Left renal cortex interstitium (tissue), 4 donors: ENCODE measurements around the gene EEF1AKMT4. TPM values are rescaled to one million over a fixed set of nuclear protein-coding genes. Genes with fewer than 3 reads are reported as not detected.
A peak's percentile ranks its signal among the peaks of the same experiment; 100 is the strongest.
"Not testable (repeated sequence)": the region's sequence is repeated elsewhere in the genome, so short reads cannot be mapped to it uniquely, and the experiment has no call there.

Source experiments
- DNase-seq, 4 donors: peaks; one replicate each; pipeline ENCODE4 v3.0.0-alpha.2; 2013; ENCODE audit warnings: low read depth in 4 of 4, low spot score in 2 of 4, missing footprints in 1 of 4
- polyA plus RNA-seq, 4 donors: library from polyadenylated mRNA; unstranded; fragments of 120-200 nt; gene quantifications; one replicate each; pipeline ENCODE4 v1.2.1, GENCODE V29; 2013; ENCODE audit not compliant: insufficient read length in 4 of 4

Gene EEF1AKMT4
- polyA plus RNA-seq, 4 donors, result 2.3 to 3.8 (median 2.8) TPM

DNA sequence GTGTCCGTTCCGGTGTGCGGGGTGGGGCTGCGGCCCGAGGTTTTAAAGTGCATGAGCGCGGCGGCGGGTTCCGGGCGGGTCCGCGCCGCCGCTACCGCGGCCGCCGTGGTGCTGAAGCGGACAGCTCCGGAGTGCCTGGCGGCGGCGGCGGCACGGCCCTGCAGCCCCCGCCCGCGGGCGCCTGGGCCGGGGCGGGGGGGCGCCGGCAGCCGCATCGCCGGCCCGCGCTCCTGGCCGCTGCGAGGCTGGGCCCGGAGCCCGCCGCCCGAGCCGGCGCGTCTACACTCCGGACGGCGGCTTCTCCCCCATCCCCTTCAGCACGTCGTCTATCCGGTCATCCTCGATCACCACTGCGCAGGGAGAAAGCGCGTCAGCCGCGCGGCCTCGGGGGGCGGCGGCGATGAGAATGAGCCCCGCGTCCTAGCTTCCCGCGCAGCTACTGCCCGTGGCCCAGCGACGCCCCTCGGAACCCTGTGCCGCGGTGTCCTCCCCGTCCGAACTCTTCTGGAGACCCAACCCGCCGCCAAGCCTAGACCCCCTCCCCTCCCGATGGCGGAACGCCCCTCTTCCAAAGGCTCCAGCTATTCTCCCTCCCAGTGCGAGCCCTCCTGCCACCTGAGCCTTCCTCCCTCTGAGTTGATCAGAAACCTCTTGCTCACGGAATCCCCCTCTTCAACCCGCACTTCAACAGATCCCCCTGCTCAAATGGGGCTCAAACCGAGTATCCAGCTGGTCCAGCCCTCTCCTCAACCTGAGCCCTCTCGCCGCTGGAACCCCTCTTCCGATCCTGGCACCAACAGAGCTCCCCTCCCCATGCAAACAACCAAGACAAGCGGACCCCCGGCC lies 10.6 kb downstream of the EEF1AKMT4 start:
- no peak for DNase-seq

DNA sequence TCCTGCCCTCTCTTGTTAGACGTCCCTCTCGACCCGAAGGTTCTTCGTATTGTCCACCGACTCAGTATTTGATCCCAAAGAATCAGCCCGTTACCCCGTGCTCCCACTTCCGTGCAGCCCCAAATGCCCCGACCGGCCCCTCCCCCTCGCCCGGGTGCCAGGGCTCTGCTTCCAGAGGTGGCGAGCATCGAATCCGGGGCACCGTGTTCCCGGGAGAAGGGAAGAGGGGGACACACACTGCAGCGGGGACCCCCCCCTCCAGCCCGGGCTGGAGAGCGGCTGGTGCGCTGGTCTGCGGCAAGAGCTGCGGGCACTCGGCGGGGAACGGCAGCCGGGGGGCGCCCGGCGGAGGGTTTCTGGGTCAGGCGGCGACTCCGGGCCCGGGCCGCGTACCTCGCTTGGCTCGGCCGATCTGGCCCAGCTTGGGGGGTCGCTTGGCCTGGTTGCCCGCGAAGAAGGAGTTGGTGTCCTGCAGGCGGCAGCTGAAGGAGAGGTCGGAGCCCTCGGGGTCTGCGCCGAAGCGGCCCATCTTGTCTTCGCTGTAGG lies 11.3 kb downstream of the EEF1AKMT4 start:
- DNase-seq, result no peak

DNA sequence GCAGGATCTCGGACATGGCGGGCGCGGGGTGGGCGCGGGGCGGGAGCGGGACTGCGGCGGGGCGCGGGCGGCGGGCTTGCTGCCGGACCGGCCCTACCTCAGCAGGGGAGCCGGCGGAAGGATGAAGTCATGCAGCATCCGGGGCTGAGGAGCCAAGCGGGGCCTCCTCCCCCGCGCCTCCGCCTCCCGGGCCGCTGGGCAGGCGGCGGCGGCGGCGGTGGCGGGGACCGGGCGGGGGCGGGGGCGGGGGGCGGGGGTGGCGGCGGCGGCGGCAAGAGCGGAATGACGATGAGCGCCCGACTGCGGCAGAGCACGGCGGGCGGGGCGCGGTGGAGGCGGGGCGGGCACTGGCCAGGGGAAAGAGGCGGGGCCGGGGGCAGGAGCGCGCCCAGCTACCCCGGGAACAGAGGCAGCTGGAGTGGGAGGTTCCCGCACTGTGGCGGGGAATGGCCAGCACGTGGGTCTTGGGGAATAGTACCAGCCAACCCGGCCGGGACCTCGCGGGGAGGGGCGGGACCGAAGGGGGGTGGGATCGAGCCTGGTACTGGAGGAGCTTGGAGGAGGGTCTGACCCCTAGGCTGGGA lies 11.9 kb downstream of the EEF1AKMT4 start, which contains the start of gene CAMK2N2:
CAMK2N2 (minus strand) TSS at position 284 of the 584 bp plus-strand sequence; CDS start at position 16, 268 bp downstream.
- no peak for DNase-seq

DNA sequence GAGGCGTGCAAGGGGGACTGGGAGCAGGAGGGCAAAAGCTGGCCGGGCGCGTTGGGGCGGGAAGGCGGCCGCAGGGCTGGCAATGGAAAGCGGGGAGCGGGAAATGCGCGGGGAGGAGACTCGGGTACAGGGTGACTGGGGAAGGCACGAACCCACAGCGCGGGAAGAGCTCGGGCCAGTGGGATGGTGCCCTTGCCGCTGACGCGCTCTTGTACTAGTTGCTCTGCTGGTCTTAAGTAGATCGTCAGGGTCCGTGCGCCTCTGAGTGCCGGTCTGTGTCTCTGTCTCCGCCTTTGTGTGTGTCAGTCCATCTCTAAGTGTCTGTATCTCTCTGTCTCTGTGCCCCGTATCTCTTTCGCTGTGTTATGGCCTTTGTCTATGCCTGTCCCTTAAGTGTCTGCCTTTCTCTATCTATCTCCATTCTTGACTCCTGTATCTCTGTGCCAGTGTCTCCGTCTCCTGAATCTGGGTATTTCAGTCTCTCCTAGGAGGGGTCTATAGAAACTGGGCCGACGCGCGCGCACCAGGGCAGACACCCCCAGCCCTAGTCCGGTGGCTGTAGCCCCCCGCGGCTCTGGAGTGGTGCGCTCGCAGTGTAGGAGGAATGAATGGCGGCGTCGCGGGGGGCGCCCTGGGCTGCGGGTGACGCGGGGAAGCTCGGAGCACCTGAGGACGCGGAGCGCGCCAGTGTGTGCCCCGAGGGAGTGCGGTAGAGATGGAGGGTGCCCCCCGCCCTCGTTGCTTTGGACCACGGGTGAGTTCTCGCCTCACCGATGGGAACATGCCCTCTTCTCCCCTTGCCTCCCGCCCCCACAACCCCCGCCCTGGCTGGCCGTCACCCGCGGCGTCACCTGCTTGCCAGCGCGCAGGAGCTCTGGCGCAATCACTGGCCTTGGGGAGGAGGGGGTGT lies 12.6 kb downstream of the EEF1AKMT4 start:
- DNase-seq, result no peak

DNA sequence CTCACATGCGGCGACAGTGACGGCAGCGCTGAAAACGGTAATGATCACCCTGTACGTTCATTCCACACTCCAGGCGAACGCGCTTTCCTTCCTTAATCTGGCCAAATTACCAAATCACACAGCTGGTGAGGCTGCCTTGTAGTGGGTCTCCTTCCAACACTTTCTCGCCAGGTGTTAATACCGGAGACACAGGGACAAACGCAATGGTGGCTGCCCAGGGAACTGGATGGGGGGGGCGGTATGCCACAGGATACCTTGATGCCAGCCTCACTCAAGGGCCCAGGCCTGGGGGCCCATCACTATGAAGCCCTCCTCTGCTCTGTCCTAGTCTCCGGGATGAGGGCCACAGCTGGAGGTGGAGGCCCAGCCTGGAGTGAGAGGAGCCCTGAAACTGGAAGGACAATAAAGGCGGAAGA lies 13.3 kb downstream of the EEF1AKMT4 start:
- no peak for DNase-seq

DNA sequence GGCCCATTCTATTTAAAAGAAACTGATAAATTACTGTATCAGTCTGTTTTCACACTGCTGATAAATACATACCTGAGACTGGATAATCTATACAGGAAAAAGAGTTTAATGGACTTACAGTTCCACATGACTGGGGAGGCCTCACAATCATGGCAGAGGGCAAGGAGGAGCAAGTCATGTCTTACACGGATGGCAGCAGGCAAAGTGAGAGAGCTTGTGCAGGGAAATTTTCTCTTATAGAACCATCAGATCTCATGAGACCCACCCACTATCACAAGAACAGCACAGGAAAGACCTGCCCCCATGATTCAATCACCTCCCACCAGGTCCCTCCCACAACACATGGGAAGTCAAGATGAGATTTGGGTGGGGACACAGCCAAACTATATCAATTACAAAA lies 17.8 kb downstream of the EEF1AKMT4 start:
- DNase-seq, result not testable (repeated sequence)

DNA sequence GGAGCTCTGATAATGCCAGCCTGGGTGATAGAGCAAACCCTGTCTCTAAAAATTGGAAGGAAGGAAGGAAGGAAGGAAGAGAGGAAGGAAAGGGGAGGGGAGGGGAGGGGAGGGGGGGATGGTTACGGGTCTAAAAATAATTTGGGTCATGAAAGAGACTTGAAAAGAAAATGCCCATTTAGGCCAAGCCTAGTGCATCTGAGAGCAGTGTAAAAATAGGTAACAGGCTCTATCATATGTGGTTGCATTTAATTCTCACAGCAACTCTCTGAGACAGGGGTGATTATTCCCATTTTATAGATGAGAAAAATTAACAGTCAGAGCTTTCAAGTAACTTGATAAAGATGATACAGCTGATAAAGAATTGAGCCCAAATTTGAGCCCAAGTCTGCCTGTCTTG lies 22.8 kb downstream of the EEF1AKMT4 start:
- no peak for DNase-seq

DNA sequence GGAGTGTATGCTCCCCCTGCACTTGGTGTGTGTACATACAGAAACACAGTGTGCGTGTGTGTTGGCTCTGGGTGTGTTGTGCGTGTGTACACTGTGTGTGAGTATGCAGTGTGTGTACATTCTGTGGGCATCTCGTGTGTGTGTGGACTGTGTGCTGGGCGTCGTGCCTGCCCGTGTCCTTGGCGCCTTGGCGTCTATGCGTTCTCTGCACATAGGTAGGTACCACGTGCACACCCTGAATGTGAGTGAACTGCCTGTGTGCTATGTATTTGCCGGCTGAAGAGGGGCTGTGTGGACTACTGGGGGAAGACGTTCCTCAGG lies 25.9 kb downstream of the EEF1AKMT4 start:
- no peak for DNase-seq

DNA sequence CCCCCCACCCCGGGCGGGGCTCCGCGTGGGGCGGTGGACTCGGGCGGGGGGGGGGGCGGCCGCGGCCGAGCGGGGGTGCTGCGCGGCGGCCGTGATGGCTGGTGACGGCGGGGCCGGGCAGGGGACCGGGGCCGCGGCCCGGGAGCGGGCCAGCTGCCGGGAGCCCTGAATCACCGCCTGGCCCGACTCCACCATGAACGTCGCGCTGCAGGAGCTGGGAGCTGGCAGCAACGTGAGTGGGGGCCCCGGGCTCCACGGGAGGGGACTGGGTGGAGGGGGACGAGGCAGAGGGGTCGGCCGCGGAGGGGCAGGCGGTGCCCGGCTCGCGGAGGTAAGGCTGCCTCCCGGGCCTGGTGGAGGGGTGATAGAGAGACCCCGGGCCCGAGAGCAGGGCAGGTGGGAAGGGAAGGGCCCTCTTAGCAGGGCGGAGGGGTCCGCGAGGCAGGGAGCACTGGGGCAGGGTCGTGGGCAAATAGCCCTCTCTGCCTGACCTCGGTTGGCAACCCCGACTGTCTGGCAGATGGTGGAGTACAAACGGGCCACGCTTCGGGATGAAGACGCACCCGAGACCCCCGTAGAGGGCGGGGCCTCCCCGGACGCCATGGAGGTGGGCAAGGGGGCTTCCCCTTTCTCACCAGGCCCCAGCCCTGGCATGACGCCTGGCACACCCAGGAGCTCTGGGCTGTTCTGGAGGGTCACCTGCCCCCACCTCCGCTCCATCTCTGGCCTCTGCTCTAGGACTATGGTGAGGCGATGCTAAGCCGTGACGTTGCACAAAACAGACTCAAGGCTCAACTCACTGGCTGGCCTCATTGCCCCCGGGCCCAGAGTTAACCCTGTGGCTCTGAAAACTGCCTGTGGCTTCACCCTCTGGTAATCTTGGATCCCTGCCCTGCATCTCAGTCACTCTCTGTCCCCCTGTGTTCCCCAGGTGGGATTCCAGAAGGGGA lies 26.8 kb downstream of the EEF1AKMT4 start, which contains the start of gene ECE2:
ECE2 (plus strand) TSS at position 62 of the 950 bp plus-strand sequence; CDS start at position 194, 132 bp downstream.
- DNase-seq, result no peak

DNA sequence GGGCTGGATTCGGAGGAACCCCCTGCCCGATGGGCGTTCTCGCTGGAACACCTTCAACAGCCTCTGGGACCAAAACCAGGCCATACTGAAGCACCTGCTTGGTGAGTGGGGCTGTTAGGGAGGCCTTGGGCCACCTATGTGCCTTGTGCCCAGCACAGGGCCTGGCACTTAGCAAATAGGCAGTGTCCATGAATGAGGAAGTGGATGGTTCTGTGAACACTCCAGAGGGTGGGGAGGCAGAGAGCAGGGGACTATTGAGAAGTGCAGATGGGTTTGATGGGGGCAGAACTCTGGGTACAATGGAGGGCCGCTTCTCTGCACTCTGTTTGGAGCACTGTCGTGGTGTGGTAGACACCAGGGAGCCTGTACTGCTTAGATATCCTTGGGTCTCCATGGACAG lies 27.9 kb downstream of the EEF1AKMT4 start:
- DNase-seq, result no peak

DNA sequence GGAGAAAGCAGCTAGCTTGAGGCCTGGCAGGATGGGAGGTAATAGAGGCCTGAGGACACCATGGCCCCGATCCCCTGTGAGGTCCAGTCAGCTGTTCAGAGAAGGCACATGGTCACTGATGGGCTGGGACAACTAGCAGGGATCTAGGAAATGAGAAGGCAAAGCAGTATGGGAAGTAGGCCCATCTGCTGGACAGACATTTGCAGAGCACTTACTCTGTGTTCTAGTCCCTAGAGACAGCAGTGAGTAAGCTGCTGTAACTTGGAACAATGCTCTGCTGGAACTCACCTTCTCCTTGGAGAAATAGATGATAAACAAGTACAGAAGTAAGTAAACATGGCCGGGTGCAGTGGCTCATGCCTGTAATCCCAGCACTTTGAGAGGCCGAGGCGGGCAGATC lies 33.5 kb downstream of the EEF1AKMT4 start:
- DNase-seq, result no peak

DNA sequence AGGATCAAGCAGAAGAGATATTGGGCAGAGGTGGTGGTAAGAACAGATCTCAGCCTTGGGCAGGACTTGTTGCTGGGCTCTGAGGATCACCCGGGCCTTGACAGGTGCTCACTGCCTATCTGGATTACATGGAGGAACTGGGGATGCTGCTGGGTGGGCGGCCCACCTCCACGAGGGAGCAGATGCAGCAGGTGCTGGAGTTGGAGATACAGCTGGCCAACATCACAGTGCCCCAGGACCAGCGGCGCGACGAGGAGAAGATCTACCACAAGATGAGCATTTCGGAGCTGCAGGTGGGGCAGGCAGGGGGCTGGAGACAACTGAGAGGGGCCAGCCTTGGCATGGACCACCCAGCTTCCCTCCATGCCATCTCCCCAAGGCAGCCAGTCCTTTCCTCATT lies 34.2 kb downstream of the EEF1AKMT4 start:
- no peak for DNase-seq

DNA sequence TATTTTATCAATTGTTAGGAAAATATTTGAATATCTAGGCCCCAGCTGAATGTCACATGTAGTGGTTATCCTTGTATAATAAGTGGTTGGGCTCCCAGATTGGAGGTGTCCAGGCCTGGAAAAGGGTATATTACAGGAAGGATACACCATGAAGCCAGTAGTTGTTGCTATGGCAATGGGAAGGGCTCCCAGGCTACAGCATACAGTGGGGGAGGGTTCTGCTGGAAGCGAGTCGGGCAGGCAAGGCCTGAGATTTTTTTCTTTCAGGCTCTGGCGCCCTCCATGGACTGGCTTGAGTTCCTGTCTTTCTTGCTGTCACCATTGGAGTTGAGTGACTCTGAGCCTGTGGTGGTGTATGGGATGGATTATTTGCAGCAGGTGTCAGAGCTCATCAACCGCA lies 35.2 kb downstream of the EEF1AKMT4 start:
- peak in 1 of 4 donors; percentile 44 for DNase-seq

DNA sequence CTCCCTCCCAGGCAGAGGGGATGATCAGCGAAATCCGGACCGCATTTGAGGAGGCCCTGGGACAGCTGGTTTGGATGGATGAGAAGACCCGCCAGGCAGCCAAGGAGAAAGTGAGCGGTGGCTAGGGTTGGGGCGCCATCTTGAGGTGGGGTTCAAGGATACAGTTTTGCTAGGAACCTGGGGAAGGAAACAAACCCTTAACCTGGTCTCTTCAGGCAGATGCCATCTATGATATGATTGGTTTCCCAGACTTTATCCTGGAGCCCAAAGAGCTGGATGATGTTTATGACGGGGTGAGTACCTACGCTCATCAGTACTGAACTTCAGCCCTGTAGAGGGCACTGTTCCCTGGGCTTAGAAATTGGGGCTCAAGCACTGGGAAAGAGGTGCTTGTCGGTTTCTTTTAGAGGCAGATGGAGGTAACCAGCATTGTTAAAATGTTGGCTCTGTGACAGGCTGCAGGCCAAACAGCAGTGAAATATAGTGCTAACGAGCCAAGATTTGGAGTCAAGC lies 40.0 kb downstream of the EEF1AKMT4 start:
- no peak for DNase-seq

DNA sequence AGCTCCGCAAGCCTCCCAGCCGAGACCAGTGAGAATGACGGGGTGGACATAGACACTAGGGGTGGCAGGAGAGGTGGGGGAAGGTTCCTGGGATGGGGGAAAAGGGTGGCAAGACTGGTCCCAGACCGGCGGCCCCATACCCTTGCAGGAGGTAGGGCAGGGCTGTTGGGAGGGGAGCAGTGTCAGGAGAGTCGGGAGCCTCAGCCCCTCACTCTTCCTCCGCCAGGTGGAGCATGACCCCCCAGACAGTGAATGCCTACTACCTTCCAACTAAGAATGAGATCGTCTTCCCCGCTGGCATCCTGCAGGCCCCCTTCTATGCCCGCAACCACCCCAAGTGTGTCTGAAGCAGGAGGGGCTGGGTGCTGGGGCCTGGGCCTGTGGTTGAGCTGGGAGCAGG lies 40.9 kb downstream of the EEF1AKMT4 start:
- no peak for DNase-seq

DNA sequence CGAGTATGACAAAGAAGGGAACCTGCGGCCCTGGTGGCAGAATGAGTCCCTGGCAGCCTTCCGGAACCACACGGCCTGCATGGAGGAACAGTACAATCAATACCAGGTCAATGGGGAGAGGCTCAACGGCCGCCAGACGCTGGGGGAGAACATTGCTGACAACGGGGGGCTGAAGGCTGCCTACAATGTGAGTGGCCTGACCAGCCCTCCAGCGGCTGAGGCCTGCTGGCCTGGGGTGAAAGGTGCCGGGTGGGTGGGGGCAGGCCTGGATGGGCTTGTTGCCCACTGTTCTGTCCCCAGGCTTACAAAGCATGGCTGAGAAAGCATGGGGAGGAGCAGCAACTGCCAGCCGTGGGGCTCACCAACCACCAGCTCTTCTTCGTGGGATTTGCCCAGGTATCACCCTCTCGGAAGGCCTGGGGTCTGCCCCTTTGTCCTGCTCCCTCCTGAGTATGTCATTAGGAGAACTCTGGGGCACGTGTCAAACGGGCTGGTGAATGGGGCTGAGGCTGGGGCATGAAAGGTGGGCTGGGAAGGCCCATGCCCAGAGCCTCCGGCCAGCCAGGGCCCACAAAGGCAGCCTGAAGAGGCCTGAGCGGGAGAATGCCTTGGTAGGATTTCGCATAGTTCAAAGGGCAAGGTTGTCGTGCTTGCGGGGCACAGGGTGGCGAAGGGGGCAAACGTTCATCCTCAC lies 41.7 kb downstream of the EEF1AKMT4 start:
- no peak for DNase-seq

DNA sequence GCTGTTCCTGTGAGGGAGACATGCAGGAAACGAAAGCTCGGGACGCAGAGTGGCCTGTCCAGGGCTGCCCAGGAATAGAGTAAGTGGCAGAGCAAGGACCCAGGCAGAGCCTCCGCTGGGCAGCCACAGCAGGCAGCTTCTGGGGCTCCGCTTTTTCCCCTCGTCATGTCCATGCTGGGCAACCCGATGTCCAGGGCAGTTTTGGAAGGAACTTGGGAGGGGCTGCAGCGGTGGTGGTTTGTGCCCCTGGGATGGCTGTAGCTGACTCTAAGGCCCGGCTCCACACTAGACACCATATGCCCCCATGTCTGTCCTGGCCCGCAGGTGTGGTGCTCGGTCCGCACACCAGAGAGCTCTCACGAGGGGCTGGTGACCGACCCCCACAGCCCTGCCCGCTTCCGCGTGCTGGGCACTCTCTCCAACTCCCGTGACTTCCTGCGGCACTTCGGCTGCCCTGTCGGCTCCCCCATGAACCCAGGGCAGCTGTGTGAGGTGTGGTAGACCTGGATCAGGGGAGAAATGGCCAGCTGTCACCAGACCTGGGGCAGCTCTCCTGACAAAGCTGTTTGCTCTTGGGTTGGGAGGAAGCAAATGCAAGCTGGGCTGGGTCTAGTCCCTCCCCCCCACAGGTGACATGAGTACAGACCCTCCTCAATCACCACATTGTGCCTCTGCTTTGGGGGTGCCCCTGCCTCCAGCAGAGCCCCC lies 42.4 kb downstream of the EEF1AKMT4 start:
- no peak for DNase-seq

DNA sequence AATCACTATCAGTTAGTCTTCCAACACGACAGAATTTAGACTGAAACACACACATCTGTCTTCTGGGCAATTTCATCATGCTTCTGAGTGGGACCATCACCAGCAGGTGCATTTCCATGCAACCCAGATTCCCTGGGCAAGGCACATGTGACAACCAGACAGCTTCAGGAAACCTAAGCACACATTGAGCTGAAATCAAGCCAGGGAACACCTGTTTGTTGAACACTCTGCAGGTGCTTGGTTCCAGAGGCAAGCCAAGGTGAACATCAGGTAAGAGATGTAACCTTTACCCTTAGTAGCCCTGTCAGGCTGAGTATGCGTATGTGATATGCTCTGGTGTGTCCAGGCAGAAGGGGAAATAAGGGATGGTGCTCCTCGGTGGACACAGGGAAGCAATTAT lies 46.3 kb downstream of the EEF1AKMT4 start:
- DNase-seq, result no peak
